ENCODE results near the gene ADGRB2. TPM values are rescaled to one million over a fixed set of nuclear protein-coding genes. Genes with fewer than 3 reads are reported as not detected.
A peak's percentile ranks its signal among the peaks of the same experiment; 100 is the strongest.

The ADGRB2 gene
- total RNA-seq, 4 donors from 2014 or later: 2.4 to 14.3 (median 9.8) TPM

DNA sequence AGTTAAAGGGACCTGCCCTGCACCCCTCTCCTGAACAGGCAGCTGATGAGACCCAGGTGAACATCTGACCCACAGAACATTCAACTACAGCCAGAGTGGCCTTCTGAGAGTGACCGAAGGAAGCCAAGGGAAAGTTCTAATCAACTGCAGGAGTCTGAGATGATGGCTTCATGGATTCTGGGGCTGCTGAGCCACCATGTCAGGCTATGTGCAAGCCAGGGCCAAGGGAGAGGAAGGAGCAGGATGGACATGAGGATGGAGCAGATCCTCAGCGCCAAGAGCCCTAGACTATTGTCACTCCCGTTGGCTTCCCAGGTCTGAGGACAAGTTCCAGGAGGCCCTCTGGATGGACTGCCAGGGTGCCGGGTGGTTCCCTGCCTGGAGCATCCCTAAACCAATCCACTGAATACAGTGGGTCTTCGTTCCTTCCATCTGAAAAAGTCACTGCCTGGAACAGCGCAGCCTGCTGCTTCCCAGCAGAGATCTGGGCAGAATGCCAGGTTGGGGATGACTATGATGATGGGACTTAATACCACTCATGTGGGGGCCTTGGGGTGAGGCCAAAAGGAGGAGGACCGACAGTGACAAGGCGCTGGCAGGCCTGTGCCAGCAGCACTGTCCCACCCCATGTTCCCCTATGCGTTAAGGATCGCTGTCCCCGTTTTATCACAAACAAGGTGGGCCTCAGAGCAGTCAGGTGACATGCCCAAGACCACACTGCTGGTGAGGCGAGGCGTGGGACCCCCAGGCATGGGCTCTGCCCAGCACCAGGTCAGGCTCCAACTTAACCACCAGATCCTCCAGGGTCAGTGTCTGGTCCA lies 31.9 kb upstream of the ADGRB2 start:
- H3K4me3 ChIP-seq (replicated peaks in 1 of 3): no peak overlapping the region
- H3K36me3 ChIP-seq: no peaks in the 10 kb centered on the region
- no peaks in the 10 kb centered on the region for H3K27me3 ChIP-seq
- no peaks in the 10 kb centered on the region for H3K9me3 ChIP-seq
- intact Hi-C loops (cut with DNase I): loop anchor here (10.0 kb wide), 2 partner anchors 231 to 401 kb away; no protein-coding TSS in a partner anchor
- H3K4me1 ChIP-seq: no peaks in the 10 kb centered on the region
- no peak for TF ChIP-seq POLR2A (IDR thresholded peaks at IDR 0.05)
- TF ChIP-seq, protein P1, sequence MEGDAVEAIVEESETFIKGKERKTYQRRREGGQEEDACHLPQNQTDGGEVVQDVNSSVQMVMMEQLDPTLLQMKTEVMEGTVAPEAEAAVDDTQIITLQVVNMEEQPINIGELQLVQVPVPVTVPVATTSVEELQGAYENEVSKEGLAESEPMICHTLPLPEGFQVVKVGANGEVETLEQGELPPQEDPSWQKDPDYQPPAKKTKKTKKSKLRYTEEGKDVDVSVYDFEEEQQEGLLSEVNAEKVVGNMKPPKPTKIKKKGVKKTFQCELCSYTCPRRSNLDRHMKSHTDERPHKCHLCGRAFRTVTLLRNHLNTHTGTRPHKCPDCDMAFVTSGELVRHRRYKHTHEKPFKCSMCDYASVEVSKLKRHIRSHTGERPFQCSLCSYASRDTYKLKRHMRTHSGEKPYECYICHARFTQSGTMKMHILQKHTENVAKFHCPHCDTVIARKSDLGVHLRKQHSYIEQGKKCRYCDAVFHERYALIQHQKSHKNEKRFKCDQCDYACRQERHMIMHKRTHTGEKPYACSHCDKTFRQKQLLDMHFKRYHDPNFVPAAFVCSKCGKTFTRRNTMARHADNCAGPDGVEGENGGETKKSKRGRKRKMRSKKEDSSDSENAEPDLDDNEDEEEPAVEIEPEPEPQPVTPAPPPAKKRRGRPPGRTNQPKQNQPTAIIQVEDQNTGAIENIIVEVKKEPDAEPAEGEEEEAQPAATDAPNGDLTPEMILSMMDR (IDR thresholded peaks at IDR 0.05): no peak
- WGBS, 2 donors: 66 to 70% methylated on average over 12 to 13 of the region's 13 CpGs
- H3K27ac ChIP-seq: no peak overlapping the region
- peak; percentile 32 to 33 for DNase-seq

DNA sequence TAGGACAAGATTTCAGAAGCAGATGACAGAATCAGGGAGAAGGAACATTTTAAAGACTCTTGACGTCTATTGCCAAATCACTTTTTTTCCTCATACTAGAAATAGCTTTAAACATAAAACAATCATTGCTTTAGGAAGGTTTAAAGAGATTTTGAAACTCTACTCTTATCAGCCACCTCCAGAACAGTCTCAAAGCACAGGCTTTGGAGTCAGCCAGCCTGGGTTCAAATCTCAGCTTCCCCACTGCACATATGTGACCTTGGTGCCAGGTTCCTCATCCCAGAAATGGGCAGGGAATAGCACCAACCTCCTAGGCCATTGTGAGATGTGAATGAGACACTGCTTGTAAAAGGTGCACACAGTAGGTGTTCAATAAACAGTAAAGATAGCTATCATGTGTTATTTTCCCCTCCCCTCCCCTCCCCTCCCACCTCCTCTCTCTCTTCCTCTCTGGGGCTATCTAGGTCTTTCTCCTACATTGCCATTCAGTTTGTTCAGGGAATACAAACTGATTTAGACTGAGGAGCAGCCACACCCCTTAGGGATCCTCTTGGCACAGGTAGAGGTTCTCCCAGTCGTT lies 31.0 kb upstream of the ADGRB2 start:
- WGBS, 2 donors: 71 to 79% methylated on average over 2 of the region's 2 CpGs
- Histone ChIP-seq H3K9me3 (no peaks in the 10 kb centered on the region), H3K4me1 (no peaks in the 10 kb centered on the region), H3K36me3 (no peaks in the 10 kb centered on the region), H3K27ac (no peak overlapping the region), H3K4me3 (replicated peaks in 1 of 3) (no peak overlapping the region), H3K27me3 (no peaks in the 10 kb centered on the region)
- no peak for DNase-seq
- TF ChIP-seq, protein P1 (IDR thresholded peaks at IDR 0.05): no peak
- no peak for TF ChIP-seq POLR2A (IDR thresholded peaks at IDR 0.05)
- intact Hi-C loops (cut with DNase I): loop anchor here (10.0 kb wide), 2 partner anchors 230 to 400 kb away; no protein-coding TSS in a partner anchor

DNA sequence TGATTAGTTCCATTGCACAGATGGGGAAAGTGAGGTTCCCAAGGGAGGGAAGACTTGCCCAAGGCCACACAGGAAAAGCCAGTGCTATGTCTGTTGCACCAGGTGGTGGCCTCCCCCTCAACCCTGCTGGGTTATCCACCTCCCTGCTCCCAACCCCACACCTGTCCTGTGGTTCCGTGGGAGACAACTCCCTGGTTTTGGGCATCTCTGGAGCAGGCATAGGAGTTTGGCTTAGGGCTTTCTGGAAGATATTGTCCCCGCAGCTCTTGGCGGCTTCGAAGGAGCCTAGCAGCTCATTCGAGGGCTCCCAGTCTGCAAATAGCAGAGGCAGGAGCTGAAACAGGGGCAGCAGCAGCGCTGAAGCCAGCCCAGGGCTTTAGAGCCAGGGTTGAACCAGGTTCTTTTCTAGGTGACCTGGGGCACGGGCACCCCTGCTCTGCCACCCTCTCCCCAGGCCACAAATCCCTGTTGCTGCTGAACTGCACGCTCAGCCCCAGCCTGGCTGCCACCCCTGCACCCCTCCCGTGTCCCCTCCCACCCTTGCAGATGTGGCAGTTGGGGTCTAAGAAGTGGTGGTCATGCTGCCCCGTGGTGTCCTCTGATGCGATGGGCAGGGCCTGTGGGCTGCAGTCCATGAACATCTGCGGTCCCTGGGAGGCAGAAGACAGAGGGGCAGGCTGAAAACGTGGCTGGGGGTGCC lies 29.6 kb upstream of the ADGRB2 start:
- no peak for DNase-seq
- peaks cover 0 to 2% of the 10 kb centered on the region in 2 donors for H3K4me1 ChIP-seq
- no peaks in the 10 kb centered on the region for H3K9me3 ChIP-seq
- H3K36me3 ChIP-seq: no peaks in the 10 kb centered on the region
- intact Hi-C loops (cut with DNase I): loop anchor here (5.0 to 10.0 kb wide), 3 partner anchors 76 to 399 kb away; no protein-coding TSS in a partner anchor
- WGBS, 2 donors: 79 to 80% methylated on average over 8 to 9 of the region's 13 CpGs
- H3K27me3 ChIP-seq: no peaks in the 10 kb centered on the region
- no peak overlapping the region for H3K4me3 ChIP-seq (replicated peaks in 1 of 3)
- H3K27ac ChIP-seq: no peak overlapping the region
- no peak for TF ChIP-seq POLR2A (IDR thresholded peaks at IDR 0.05)
- TF ChIP-seq, protein P1 (IDR thresholded peaks at IDR 0.05): no peak

DNA sequence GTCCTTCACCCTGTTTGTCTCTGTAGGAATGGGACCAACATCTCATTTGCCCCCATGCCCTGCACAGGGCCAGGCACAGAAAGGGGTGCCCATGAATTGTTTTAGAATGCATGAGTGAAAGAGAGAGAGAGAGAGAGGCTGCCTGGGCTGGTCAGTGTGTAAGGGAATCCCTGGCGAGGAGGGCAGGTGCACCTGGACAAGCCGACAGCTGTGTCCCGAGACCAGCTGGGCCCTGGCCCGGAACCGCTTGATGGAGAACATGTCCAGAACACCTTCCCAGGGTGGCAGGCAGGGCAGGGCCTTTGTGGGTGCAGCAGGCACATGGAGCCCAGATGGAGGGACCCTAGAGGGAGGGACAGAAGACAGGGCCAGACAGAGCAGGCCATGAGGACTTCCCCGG lies 28.9 kb upstream of the ADGRB2 start:
- Histone ChIP-seq H3K27ac (no peak overlapping the region), H3K4me3 (replicated peaks in 1 of 3) (no peak overlapping the region), H3K36me3 (no peaks in the 10 kb centered on the region), H3K4me1 (peaks cover 0 to 4% of the 10 kb centered on the region in 2 donors), H3K27me3 (no peaks in the 10 kb centered on the region), H3K9me3 (no peaks in the 10 kb centered on the region)
- WGBS, 2 donors: 86 to 98% methylated on average over 6 of the region's 6 CpGs
- intact Hi-C loops (cut with DNase I): loop anchor here (5.0 to 10.0 kb wide), 3 partner anchors 76 to 398 kb away; no protein-coding TSS in a partner anchor
- DNase-seq: no peak
- TF ChIP-seq, protein P1 (IDR thresholded peaks at IDR 0.05): no peak
- no peak for TF ChIP-seq POLR2A (IDR thresholded peaks at IDR 0.05)
